Adrenal gland (tissue), 12 donors: ENCODE results near the gene THRA. TPM values are rescaled to one million over a fixed set of nuclear protein-coding genes. Genes with fewer than 3 reads are reported as not detected.
A peak's percentile ranks its signal among the peaks of the same experiment; 100 is the strongest.

Experiments used
- DNase-seq, 7 donors: peaks; one replicate each; pipeline ENCODE4 v3.0.0-alpha.2; 2019 to 2020
- H3K27ac ChIP-seq, 5 donors: fragments of 200-600 bp; sonication (generic) in 4 of 5; 1 replicate in 3 of 5; 2 replicates in 2 of 5; pipeline versions ENCODE4 v1.5.1 to v1.8.0; 2016 to 2020; ENCODE audit warnings: mild to moderate bottlenecking in 1 of 5
- H3K27me3 ChIP-seq: fragments of 200-600 bp; 2 replicates; pipeline ENCODE4 v1.8.0; 2021
- H3K36me3 ChIP-seq, 2 donors: fragments of 200-600 bp; replicated peaks in 1 of 2; 1 replicate in 1 of 2; 2 replicates in 1 of 2; pipeline versions ENCODE4 v1.5.1 to v1.8.0; 2018 to 2022
- H3K4me1 ChIP-seq, 2 donors: fragments of 200-600 bp; replicated peaks in 1 of 2; 1 replicate in 1 of 2; 2 replicates in 1 of 2; pipeline versions ENCODE4 v1.5.1 to v1.8.0; 2018 to 2021
- H3K4me3 ChIP-seq, 4 donors: fragments of 200-600 bp; sonication (generic) in 3 of 4; one replicate each; pipeline ENCODE4 v1.5.1; 2016 to 2018
- H3K9me3 ChIP-seq, 3 donors: fragments of 200-600 bp; sonication (generic) in 1 of 3; replicated peaks in 1 of 3; 1 replicate in 2 of 3; 2 replicates in 1 of 3; pipeline versions ENCODE4 v1.5.1 to v1.8.0; 2016 to 2021
- POLR2A ChIP-seq, 2 donors: fragments of 450-650 bp; IDR thresholded peaks; one replicate each; pipeline ENCODE4 v1.6.1; 2017; ENCODE audit warnings: antibody characterized with exemption in 2 of 2, mild to moderate bottlenecking in 2 of 2, moderate library complexity in 1 of 2
- WGBS, 4 donors: extraction: QIAGEN DNeasy Blood & Tissue Kit in 2 of 4; methylation state at CpG; one replicate each; pipeline versions ENCODE4 v1.1.5 to v1.1.7; 2013 to 2017; 5-methylcytosine and 5-hydroxymethylcytosine counted together
- intact Hi-C, 2 donors: fragments of 100-400 bp; cut with DNase I; formaldehyde crosslinking; loops; one replicate each; pipeline versions ENCODE4 v1.14.1 to v1.15.0; 2022 to 2023
- polyA plus RNA-seq, 3 donors: library from polyadenylated mRNA; stranded (reverse); fragments of 200-250 nt in 2 of 3; fragments of 350-450 nt in 1 of 3; fragmentation: Illumina TruSeq in 1 of 3; extraction: RNeasy Lipid Tissue Mini Kit (QIAGEN cat#74804) in 1 of 3; gene quantifications; one replicate each; pipeline ENCODE4 v1.2.3, GENCODE V29; 2013 to 2014
- total RNA-seq, 9 donors: library from RNA; depleted of rRNA in 4 of 9; stranded (reverse); fragments of >200 nt in 4 of 9; fragments of 120-200 nt in 1 of 9; fragmentation: NEBNext Ultra II Directional in 1 of 9; extraction: Animal tissue kit (Norgen Biotek cat#: 25700) in 1 of 9; gene quantifications; one replicate each; pipeline versions ENCODE4 v1.1.0 to v1.2.4, GENCODE V29; 2013 to 2023
- TF ChIP-seq, protein P1 (sequence below), 6 experiments: fragments of 450-650 bp in 4 of 6; fragments of 200-600 bp in 2 of 6; sonication (generic) in 1 of 6; IDR thresholded peaks; 1 replicate in 5 of 6; 2 replicates in 1 of 6; pipeline versions ENCODE4 v1.5.1 to v1.8.0; 2016 to 2021; ENCODE audit warnings: antibody characterized with exemption in 6 of 6, mild to moderate bottlenecking in 2 of 6, moderate library complexity in 1 of 6
- donor health status: healthy with polysubstance abuse.
- donor health status: Bipolar disorder and iron deficiency.
- donor health status: DM: yes; HTN: yes; CAD: no.
- donor health status: DM: no; HTN: no; CAD: no.
- donor health status: DM: no; HTN: no; CAD: no.
- donor health status: DM: yes; HTN: yes; CAD: no.

The THRA gene
- total and polyA plus RNA-seq, 12 donors: 39.2 to 110 (median 65.8) TPM

DNA sequence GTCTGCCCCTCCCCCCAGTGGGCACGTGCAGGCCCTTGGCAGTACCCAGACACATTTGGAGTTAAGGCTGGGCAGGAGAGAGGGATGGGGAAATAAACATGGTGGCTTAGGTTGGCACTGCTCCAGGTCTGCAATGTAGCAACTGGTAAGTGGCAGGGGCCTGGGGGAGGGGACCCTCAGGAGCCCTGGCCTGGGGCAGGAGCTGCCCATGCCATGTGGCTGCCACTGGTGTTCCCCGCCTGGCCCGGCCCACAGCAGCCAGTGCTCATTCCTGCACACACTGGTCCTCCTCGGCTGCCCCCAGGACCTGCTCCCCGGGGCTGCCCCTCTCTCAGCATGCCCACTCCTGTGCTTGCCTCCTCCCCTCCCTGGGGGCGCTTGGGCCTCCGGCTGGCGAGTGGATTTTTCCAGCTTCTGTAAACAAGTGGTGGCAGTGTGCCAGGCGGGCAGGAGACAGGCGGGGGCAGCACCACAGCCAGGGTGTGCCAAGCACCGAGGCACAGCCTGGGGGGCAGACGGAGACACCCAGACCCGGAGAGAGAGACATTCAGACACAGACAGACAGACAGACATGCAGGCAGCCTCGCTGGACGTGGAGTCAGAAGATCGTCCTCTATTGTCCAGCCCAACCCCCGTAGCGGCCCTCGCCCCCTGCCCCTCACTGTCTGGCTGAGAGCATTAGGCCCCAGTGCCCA lies 9.4 kb downstream of the THRA start:
- no peaks in the 10 kb centered on the region for H3K9me3 ChIP-seq
- WGBS, 4 donors: 5 to 26% (median 18%) methylated on average over 8 to 19 of the region's 19 CpGs

DNA sequence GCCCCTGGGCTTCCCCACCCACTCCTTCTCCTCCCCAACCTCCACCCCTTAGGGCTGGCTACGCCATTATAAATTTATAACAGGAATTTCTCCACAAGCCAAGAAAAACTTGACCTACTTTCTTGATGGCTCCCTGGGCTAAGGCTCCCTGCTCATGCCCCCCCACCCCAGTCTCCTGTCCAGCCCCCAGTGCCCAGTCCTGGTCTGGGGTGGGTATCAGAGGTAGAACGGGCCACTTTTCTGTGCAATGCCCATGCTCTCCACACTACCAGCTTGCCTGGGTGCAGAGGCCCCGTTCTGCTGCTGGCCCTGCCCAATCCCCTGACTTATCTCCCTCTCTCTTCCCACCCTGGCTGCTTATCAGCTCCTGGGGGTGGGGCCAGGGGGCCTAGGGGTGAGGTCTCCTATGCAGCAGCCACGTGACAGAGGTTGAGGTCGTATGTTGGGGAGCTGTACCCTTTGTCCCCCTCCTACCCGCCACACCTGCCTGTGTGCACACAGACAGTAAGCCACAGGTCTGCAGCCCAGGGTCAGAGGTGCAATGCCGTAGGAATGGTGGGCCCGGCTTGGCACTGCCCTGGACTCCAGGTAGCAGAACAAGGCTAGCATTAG lies 10.1 kb downstream of the THRA start:
- peak in 3 of 7 donors; percentile 44 to 52 (median 52) for DNase-seq

More for the DNA sequence above, 9.4 kb downstream of the THRA start:
- peak overlapping the region; percentile 80 to 95 (median 90) for H3K27ac ChIP-seq
- peaks cover 0 to 9% of the 10 kb centered on the region in 2 donors for H3K36me3 ChIP-seq
- no peaks in the 10 kb centered on the region for H3K27me3 ChIP-seq
- peaks cover 86 to 95% of the 10 kb centered on the region in 2 donors for H3K4me1 ChIP-seq
- DNase-seq: peak; percentile 81 to 97 (median 95)
- peak in 1 of 2 donors; percentile 49 for TF ChIP-seq POLR2A (IDR thresholded peaks at IDR 0.05)
- TF ChIP-seq, protein P1, sequence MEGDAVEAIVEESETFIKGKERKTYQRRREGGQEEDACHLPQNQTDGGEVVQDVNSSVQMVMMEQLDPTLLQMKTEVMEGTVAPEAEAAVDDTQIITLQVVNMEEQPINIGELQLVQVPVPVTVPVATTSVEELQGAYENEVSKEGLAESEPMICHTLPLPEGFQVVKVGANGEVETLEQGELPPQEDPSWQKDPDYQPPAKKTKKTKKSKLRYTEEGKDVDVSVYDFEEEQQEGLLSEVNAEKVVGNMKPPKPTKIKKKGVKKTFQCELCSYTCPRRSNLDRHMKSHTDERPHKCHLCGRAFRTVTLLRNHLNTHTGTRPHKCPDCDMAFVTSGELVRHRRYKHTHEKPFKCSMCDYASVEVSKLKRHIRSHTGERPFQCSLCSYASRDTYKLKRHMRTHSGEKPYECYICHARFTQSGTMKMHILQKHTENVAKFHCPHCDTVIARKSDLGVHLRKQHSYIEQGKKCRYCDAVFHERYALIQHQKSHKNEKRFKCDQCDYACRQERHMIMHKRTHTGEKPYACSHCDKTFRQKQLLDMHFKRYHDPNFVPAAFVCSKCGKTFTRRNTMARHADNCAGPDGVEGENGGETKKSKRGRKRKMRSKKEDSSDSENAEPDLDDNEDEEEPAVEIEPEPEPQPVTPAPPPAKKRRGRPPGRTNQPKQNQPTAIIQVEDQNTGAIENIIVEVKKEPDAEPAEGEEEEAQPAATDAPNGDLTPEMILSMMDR (IDR thresholded peaks at IDR 0.05): no peak
- H3K4me3 ChIP-seq: peak overlapping the region in 1 of 4 donors; percentile 30
- intact Hi-C loops: loop anchor here in 1 of 2 donors (10.0 kb wide), 1 partner anchor 57 kb away; the partner anchor contains the start of gene CSF3

DNA sequence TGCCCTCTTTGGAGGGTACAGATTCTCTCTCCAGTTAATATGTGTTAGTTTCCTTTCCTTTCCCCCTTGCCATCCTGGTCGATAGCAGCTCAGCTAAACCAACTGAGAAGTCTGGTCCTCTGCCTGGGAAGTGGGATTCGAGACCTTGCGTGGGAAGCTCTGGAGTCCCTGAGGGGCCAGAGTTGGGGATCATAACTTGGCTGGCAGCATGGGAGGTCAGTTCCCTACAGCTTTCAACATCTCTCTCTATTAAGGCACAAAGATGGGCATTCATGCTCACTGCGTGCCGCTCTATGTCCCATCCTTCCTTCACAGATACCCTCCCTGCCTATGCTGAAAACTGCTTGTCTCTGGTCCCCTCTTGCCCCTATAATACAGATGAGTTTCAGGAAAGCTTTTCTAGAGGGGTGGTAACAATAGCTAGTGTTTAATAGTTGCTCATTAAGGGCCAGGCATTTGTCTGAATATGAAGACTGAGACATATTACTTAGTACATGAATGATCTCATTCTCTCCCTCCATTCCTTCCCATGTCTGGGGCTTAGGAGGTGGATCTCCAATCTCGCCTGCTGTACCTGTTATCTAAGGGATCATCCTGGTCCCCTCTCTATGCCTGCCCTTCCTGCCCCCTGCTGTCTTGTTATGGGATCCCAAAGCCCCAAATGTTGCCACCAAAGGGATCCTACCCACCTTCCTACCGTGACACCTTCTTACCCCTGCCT lies 10.8 kb downstream of the THRA start:
- 78 to 89% (median 86%) methylated on average over 7 of the region's 7 CpGs for WGBS, 4 donors
- Histone ChIP-seq H3K9me3 (no peaks in the 10 kb centered on the region), H3K4me3 (no peak overlapping the region), H3K27me3 (no peaks in the 10 kb centered on the region), H3K36me3 (peaks cover 0 to 13% of the 10 kb centered on the region in 2 donors), H3K4me1 (peaks cover 77 to 85% of the 10 kb centered on the region in 2 donors), H3K27ac (peak overlapping the region; percentile 80 to 95 (median 90))
- intact Hi-C loops: loop anchor here in 1 of 2 donors (10.0 kb wide), 1 partner anchor 59 kb away; the partner anchor contains the start of gene CSF3
- TF ChIP-seq POLR2A (IDR thresholded peaks at IDR 0.05): no peak
- TF ChIP-seq, protein P1 (IDR thresholded peaks at IDR 0.05): no peak
- DNase-seq: peak in 1 of 7 donors; percentile 13

More for the DNA sequence above, 10.1 kb downstream of the THRA start:
- Histone ChIP-seq H3K9me3 (no peaks in the 10 kb centered on the region), H3K27me3 (no peaks in the 10 kb centered on the region), H3K27ac (peak overlapping the region; percentile 80 to 95 (median 90)), H3K36me3 (peaks cover 0 to 12% of the 10 kb centered on the region in 2 donors), H3K4me1 (peaks cover 85 to 93% of the 10 kb centered on the region in 2 donors), H3K4me3 (peak overlapping the region in 1 of 4 donors; percentile 30)
- intact Hi-C loops: loop anchor here in 1 of 2 donors (10.0 kb wide), 1 partner anchor 58 kb away; the partner anchor contains the start of gene CSF3
- TF ChIP-seq, protein P1 (IDR thresholded peaks at IDR 0.05): no peak
- no peak for TF ChIP-seq POLR2A (IDR thresholded peaks at IDR 0.05)
- 21 to 39% (median 30%) methylated on average over 6 to 8 of the region's 8 CpGs for WGBS, 4 donors

DNA sequence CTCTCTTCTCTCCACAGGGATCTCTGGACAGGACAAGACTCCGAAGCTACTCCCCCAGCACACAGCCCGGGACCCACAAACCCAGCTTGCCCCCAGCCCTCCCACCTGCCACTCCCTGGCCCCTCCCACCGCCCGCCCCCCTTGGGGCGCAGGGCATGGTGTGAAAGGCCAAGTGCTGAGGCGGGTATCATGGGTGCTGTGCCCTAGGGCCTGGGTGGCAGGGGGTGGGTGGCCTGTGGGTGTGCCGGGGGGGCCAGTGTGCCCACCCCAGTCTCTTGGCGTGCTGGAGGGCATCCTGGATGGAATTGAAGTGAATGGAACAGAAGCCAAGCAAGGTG lies 11.4 kb downstream of the THRA start:
- intact Hi-C loops: loop anchor here in 1 of 2 donors (10.0 kb wide), 1 partner anchor 59 kb away; the partner anchor contains the start of gene CSF3
- Histone ChIP-seq H3K4me3 (no peak overlapping the region), H3K27me3 (no peaks in the 10 kb centered on the region), H3K36me3 (peaks cover 0 to 18% of the 10 kb centered on the region in 2 donors), H3K9me3 (no peaks in the 10 kb centered on the region), H3K27ac (peak overlapping the region; percentile 51 to 95 (median 90)), H3K4me1 (peaks cover 77 to 83% of the 10 kb centered on the region in 2 donors)
- no peak for TF ChIP-seq POLR2A (IDR thresholded peaks at IDR 0.05)
- TF ChIP-seq, protein P1 (IDR thresholded peaks at IDR 0.05): no peak
- WGBS, 4 donors: 75 to 86% (median 83%) methylated on average over 8 of the region's 8 CpGs
- no peak for DNase-seq
